ENCODE data around the gene FBXO10. TPM values are rescaled to one million over a fixed set of nuclear protein-coding genes. Genes with fewer than 3 reads are reported as not detected.

FBXO10 gene
- total and polyA plus RNA-seq, 2 experiments from 2014 or later, result 3.4 to 13.4 TPM

DNA sequence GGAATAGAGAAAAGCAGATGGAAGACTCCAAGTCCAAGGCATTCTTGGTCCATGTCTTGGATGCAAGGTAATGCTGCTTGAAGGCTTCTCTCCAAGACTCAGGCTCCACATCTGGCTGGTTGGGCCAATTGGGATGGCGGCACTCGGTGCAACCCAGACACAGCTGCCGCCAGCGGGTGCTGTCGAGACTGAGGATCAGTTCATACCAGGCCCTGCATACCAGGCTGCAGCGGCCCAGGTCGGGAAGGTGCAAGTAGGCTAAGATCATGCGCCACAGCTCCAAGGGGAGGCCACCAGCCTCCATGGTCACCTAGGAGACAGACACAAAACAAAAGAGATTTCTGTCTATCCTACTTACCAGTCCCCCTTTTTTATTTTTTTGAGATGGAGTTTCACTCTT lies 34.7 kb downstream of the FBXO10 start:
- ATAC-seq (no peak), DNase-seq (ENCODE audit: low spot score) (no peak)
- Mint-ChIP-seq H3K4me1 (no peaks in the 10 kb centered on the region), H3K27ac (no peak overlapping the region), H3K36me3 (ENCODE audit: low read depth) (peaks cover 27% of the 10 kb centered on the region), H3K27me3 (ENCODE audit: insufficient read depth, low read depth, poor library complexity) (peaks cover 4% of the 10 kb centered on the region), H3K4me3 (no peak overlapping the region), H3K9me3 (no peaks in the 10 kb centered on the region)
- no peaks in the 10 kb centered on the region for H3K79me2 ChIP-seq (replicated peaks; ENCODE audit: insufficient read depth)
- no peak overlapping the region for H3K27ac ChIP-seq (ENCODE audit: low read depth)
- no peaks in the 10 kb centered on the region for H3K4me1 ChIP-seq (ENCODE audit: insufficient read depth)
- no peaks in the 10 kb centered on the region for H3K9me2 ChIP-seq (ENCODE audit: insufficient read depth)
- no peaks in the 10 kb centered on the region for H3K27me3 ChIP-seq (ENCODE audit: insufficient read depth)
- no peaks in the 10 kb centered on the region for H4K20me1 ChIP-seq (replicated peaks; ENCODE audit: insufficient read depth)
- H3K36me3 ChIP-seq (ENCODE audit: insufficient read depth), result peaks cover 5% of the 10 kb centered on the region; the same call in 1 of the 2 replicates
- H3K4me2 ChIP-seq, result no peak overlapping the region
- H2AFZ ChIP-seq, result no peak overlapping the region
- no peak overlapping the region for H3K4me3 ChIP-seq
- TF ChIP-seq ZNF331 (CRISPR knock-in tag; IDR thresholded peaks at IDR 0.05; ENCODE audit: low read depth) (no peak), POLR2AphosphoS5 (IDR thresholded peaks at IDR 0.05; ENCODE audit: low read depth) (no peak), ZNF462 (CRISPR knock-in tag; IDR thresholded peaks at IDR 0.05) (no peak), EZH2 (IDR thresholded peaks at IDR 0.05; ENCODE audit: low read depth, unreplicated experiment) (no peak), EZH2phosphoT487 (IDR thresholded peaks at IDR 0.05; ENCODE audit: unreplicated experiment) (no peak), ZNF114 (CRISPR knock-in tag; IDR thresholded peaks at IDR 0.05) (no peak), STAT1 (IDR thresholded peaks at IDR 0.05; ENCODE audit: unreplicated experiment) (no peak), NANOG (IDR thresholded peaks at IDR 0.05; ENCODE audit: borderline replicate concordance) (no peak), JUNB (IDR thresholded peaks at IDR 0.05; ENCODE audit: unreplicated experiment) (no peak), CREB1 (CRISPR knock-in tag; IDR thresholded peaks at IDR 0.05; ENCODE audit: low read depth) (no peak), REST (IDR thresholded peaks at IDR 0.05; ENCODE audit: unreplicated experiment) (no peak)
- TF ChIP-seq, protein P1, sequence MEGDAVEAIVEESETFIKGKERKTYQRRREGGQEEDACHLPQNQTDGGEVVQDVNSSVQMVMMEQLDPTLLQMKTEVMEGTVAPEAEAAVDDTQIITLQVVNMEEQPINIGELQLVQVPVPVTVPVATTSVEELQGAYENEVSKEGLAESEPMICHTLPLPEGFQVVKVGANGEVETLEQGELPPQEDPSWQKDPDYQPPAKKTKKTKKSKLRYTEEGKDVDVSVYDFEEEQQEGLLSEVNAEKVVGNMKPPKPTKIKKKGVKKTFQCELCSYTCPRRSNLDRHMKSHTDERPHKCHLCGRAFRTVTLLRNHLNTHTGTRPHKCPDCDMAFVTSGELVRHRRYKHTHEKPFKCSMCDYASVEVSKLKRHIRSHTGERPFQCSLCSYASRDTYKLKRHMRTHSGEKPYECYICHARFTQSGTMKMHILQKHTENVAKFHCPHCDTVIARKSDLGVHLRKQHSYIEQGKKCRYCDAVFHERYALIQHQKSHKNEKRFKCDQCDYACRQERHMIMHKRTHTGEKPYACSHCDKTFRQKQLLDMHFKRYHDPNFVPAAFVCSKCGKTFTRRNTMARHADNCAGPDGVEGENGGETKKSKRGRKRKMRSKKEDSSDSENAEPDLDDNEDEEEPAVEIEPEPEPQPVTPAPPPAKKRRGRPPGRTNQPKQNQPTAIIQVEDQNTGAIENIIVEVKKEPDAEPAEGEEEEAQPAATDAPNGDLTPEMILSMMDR (conservative IDR thresholded peaks at IDR 0.05; ENCODE audit: low read depth in 2 of 2), result no peak
- TF ChIP-seq, protein P2, sequence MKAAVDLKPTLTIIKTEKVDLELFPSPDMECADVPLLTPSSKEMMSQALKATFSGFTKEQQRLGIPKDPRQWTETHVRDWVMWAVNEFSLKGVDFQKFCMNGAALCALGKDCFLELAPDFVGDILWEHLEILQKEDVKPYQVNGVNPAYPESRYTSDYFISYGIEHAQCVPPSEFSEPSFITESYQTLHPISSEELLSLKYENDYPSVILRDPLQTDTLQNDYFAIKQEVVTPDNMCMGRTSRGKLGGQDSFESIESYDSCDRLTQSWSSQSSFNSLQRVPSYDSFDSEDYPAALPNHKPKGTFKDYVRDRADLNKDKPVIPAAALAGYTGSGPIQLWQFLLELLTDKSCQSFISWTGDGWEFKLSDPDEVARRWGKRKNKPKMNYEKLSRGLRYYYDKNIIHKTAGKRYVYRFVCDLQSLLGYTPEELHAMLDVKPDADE (IDR thresholded peaks at IDR 0.05), result no peak
- no peaks in the 10 kb centered on the region for H3F3A ChIP-seq (replicated peaks; ENCODE audit: low read depth)

Data from GM23338 (cell line).